OCI-LY7 (cell line): ENCODE results near the gene AKAP13. TPM values are rescaled to one million over a fixed set of nuclear protein-coding genes. Genes with fewer than 3 reads are reported as not detected.

ENCODE experiments used
- BruUV-seq: library from RNA; stranded (reverse); fragments of 400-500 nt; replicated peaks from 2 replicates; lab custom pipeline; 2021; lab: Mats Ljungman, UMichigan
- CTCF ChIA-PET: fragments of 300-600 bp; sonication (Branson Sonifier 250); formaldehyde crosslinking; loops from one replicate; lab custom pipeline; 2022; ENCODE audit warnings: antibody characterized with exemption; ENCODE audit not compliant: unreplicated experiment; lab: Charles Lee
- POLR2A ChIA-PET: fragments of 300-600 bp; sonication (Branson Sonifier 250); formaldehyde crosslinking; loops from one replicate; lab custom pipeline; 2022; ENCODE audit warnings: antibody characterized with exemption; lab: Charles Lee
- DNase-seq: peaks from one replicate; pipeline ENCODE4 v3.0.0-alpha.2; 2015; ENCODE audit warnings: low spot score
- H2AFZ ChIP-seq: fragments of 200-600 bp; sonication (generic), shearing (Covaris generic); 2 replicates; pipeline ENCODE4 v1.6.1; 2014; ENCODE audit warnings: mild to moderate bottlenecking, antibody characterized with exemption, low read length, moderate library complexity
- H3K27ac ChIP-seq: fragments of 200-600 bp; sonication (generic); 2 replicates; pipeline ENCODE4 v1.5.1; 2014; ENCODE audit warnings: mixed run types, low read depth, mild to moderate bottlenecking, moderate library complexity, low read length, inconsistent platforms; ENCODE audit not compliant: poor library complexity, severe bottlenecking
- H3K36me3 ChIP-seq: fragments of 200-600 bp; sonication (generic); 2 replicates; pipeline ENCODE4 v1.6.1; 2014; ENCODE audit warnings: mild to moderate bottlenecking, antibody characterized with exemption, low read length, moderate library complexity, mixed read lengths; ENCODE audit not compliant: insufficient read depth
- H3K4me1 ChIP-seq: fragments of 200-600 bp; sonication (generic); 2 replicates; pipeline ENCODE4 v1.5.1; 2014; ENCODE audit warnings: mild to moderate bottlenecking, low read length; ENCODE audit not compliant: insufficient read depth, poor library complexity, severe bottlenecking
- H3K4me2 ChIP-seq: fragments of 200-600 bp; sonication (generic); 2 replicates; pipeline ENCODE4 v1.6.1; 2014; ENCODE audit warnings: mild to moderate bottlenecking, low read length
- H3K4me3 ChIP-seq: fragments of 200-600 bp; sonication (generic); 2 replicates; pipeline ENCODE4 v1.5.1; 2014; ENCODE audit warnings: mild to moderate bottlenecking, low read depth, low read length; ENCODE audit not compliant: poor library complexity, severe bottlenecking
- H3K79me2 ChIP-seq: fragments of 200-600 bp; sonication (generic); 2 replicates; pipeline ENCODE4 v1.6.1; 2016; ENCODE audit warnings: low read depth, mild to moderate bottlenecking, low read length, moderate library complexity, mixed read lengths; ENCODE audit not compliant: insufficient read depth
- H3K9me2 ChIP-seq: fragments of 200-600 bp; sonication (generic); 2 replicates; pipeline ENCODE4 v1.6.1; 2016; ENCODE audit warnings: mild to moderate bottlenecking, low read length, mixed read lengths; ENCODE audit not compliant: insufficient read depth
- H3K9me3 ChIP-seq: fragments of 200-600 bp; sonication (generic); 2 replicates; pipeline ENCODE4 v1.6.1; 2014; ENCODE audit warnings: mild to moderate bottlenecking, mixed run types, low read length, mixed read lengths
- H4K20me1 ChIP-seq: fragments of 200-600 bp; sonication (generic); 2 replicates; pipeline ENCODE4 v1.6.1; 2014; ENCODE audit warnings: mild to moderate bottlenecking, antibody characterized with exemption, low read length, moderate library complexity, mixed read lengths; ENCODE audit not compliant: insufficient read depth
- EZH2phosphoT487 ChIP-seq: fragments of 200-600 bp; sonication (generic); IDR thresholded peaks from 2 replicates; pipeline ENCODE4 v1.6.1; 2018; ENCODE audit warnings: low read depth, borderline replicate concordance, mild to moderate bottlenecking, mixed run types, antibody characterized with exemption, low read length, moderate library complexity, mixed read lengths
- intact Hi-C: fragments of 100-400 bp; cut with micrococcal nuclease; formaldehyde crosslinking; loops from one replicate; pipeline ENCODE4 v1.10.0; 2022; ENCODE audit not compliant: unreplicated experiment
- total RNA-seq, 2 experiments: library from RNA; depleted of rRNA in 1 of 2; stranded (reverse); fragments of >200 nt in 1 of 2; shearing (Covaris generic) in 1 of 2; gene quantifications; 2 replicates each; pipeline ENCODE4 v1.2.3, GENCODE V29; 2014 to 2022
- TF ChIP-seq, protein P1 (sequence below): fragments of 200-600 bp; sonication (generic); conservative IDR thresholded peaks from 2 replicates; pipeline ENCODE4 v1.5.1; 2014; ENCODE audit warnings: mild to moderate bottlenecking, antibody characterized with exemption, low read length, moderate library complexity, mixed read lengths

Gene AKAP13
- total RNA-seq, 2 experiments from 2014 or later: 140 to 250 TPM

DNA sequence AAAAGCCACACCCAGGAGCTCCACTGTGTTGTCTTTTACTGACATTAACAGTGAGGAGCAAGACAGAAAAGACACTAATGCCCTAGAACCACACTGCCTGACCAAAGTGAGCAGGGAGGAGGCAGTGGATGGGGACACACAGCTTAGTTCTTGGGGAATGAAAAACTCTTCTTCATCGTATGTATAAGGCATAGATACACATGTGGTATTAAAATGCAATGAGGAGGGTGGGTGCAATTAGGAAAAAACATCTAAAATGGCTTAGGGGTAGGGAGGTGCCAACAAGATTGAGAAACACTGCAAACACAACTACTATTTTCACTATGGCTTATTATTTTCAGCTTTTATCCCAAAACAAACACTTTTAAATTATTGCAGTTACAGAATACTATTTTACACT lies 398.8 kb downstream of the AKAP13 start:
- TF ChIP-seq, protein P1, sequence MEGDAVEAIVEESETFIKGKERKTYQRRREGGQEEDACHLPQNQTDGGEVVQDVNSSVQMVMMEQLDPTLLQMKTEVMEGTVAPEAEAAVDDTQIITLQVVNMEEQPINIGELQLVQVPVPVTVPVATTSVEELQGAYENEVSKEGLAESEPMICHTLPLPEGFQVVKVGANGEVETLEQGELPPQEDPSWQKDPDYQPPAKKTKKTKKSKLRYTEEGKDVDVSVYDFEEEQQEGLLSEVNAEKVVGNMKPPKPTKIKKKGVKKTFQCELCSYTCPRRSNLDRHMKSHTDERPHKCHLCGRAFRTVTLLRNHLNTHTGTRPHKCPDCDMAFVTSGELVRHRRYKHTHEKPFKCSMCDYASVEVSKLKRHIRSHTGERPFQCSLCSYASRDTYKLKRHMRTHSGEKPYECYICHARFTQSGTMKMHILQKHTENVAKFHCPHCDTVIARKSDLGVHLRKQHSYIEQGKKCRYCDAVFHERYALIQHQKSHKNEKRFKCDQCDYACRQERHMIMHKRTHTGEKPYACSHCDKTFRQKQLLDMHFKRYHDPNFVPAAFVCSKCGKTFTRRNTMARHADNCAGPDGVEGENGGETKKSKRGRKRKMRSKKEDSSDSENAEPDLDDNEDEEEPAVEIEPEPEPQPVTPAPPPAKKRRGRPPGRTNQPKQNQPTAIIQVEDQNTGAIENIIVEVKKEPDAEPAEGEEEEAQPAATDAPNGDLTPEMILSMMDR: no peak
- no peak for TF ChIP-seq EZH2phosphoT487
- Histone ChIP-seq H3K36me3 (no peaks in the 10 kb centered on the region), H3K4me1 (no peaks in the 10 kb centered on the region), H3K9me2 (no peaks in the 10 kb centered on the region), H3K79me2 (no peaks in the 10 kb centered on the region), H3K27ac (no peak overlapping the region), H3K4me2 (no peak overlapping the region), H4K20me1 (no peaks in the 10 kb centered on the region), H3K9me3 (no peaks in the 10 kb centered on the region), H3K4me3 (no peak overlapping the region), H2AFZ (no peak overlapping the region)
- DNase-seq: no peak
- intact Hi-C loops: no loop called here
- ChIA-PET CTCF (interaction anchor here (1.3 kb wide), 1 partner anchor 14 kb away, joined by 4 read pairs; no protein-coding TSS in a partner anchor), POLR2A (no interaction called here)
- BruUV-seq: no TSS peak

DNA sequence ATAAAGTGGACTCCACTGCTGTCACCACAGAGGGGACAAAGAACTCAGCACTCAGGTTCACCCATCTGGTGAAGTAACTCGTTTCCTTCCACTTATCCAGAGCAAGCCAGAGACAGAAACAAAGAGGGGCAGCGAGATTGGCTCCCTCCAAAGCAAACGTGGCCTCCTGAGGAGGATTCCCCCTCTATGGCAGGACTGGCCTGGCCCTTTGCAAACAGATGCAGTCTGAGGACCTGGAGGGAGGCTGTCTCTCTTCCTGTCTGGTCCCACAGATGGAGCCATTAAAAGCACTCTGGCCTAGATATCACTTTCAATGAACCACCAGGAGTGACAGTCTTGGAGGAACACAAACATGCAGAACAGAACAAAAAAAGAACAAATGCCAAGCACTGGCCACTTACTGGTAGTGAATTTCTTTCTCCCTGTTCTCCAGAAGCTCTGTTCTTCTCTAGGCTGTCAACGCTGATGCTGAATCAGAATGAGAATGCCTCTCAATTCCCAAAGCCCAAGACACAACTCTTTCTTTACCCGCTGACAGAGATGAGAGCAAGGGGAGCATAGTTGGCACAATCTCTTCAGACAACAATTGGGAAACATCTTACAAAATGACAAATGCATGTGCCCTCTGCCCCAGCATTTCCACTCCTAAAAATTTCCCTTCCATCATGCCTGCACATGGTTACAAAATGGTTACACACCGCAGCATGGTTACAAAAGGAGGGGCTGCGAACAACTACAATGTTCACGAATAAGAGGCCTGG lies 400.0 kb downstream of the AKAP13 start:
- POLR2A ChIA-PET: no interaction called here
- no TSS peak for BruUV-seq

More for the DNA sequence above, 400.0 kb downstream of the AKAP13 start:
- H3K4me1 ChIP-seq: peaks cover 4% of the 10 kb centered on the region
- H3K9me2 ChIP-seq: no peaks in the 10 kb centered on the region
- H4K20me1 ChIP-seq: no peaks in the 10 kb centered on the region
- CTCF ChIA-PET: no interaction called here
- H2AFZ ChIP-seq: no peak overlapping the region
- H3K36me3 ChIP-seq: no peaks in the 10 kb centered on the region
- no peaks in the 10 kb centered on the region for H3K79me2 ChIP-seq
- H3K4me2 ChIP-seq: no peak overlapping the region
- no peak for DNase-seq
- no peak overlapping the region for H3K4me3 ChIP-seq
- H3K9me3 ChIP-seq: no peaks in the 10 kb centered on the region
- intact Hi-C loops: no loop called here
- H3K27ac ChIP-seq: no peak overlapping the region
- TF ChIP-seq EZH2phosphoT487: no peak
- TF ChIP-seq, protein P1: no peak
